Measurements from ENCODE around the gene ISG20.

Gene ISG20

DNA sequence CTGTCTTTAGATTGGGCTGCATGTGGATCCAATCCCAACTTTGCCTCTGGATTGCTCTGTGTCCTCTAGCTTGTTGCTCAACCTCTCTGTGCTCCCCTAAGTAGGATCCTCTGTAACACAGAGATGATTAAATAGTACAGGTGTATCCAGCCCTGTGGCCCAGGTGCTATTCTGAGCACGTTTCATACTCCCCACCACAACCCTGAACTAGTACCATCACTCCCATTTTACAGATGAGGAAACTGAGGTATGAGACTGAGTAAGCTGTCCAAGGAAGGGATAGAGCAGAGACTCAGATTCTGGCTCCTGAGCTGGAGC is 7.2 kb downstream of the ISG20 start:
- no peak overlapping the region for H3K4me3 ChIP-seq (replicated peaks; ENCODE audit: low read depth, low read length)
- DNase-seq (ENCODE audit: extremely low read depth, low read depth): no peak
- TF ChIP-seq, protein P1, sequence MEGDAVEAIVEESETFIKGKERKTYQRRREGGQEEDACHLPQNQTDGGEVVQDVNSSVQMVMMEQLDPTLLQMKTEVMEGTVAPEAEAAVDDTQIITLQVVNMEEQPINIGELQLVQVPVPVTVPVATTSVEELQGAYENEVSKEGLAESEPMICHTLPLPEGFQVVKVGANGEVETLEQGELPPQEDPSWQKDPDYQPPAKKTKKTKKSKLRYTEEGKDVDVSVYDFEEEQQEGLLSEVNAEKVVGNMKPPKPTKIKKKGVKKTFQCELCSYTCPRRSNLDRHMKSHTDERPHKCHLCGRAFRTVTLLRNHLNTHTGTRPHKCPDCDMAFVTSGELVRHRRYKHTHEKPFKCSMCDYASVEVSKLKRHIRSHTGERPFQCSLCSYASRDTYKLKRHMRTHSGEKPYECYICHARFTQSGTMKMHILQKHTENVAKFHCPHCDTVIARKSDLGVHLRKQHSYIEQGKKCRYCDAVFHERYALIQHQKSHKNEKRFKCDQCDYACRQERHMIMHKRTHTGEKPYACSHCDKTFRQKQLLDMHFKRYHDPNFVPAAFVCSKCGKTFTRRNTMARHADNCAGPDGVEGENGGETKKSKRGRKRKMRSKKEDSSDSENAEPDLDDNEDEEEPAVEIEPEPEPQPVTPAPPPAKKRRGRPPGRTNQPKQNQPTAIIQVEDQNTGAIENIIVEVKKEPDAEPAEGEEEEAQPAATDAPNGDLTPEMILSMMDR (IDR thresholded peaks at IDR 0.05; ENCODE audit: low read depth, low read length, missing control alignments): no peak

DNA sequence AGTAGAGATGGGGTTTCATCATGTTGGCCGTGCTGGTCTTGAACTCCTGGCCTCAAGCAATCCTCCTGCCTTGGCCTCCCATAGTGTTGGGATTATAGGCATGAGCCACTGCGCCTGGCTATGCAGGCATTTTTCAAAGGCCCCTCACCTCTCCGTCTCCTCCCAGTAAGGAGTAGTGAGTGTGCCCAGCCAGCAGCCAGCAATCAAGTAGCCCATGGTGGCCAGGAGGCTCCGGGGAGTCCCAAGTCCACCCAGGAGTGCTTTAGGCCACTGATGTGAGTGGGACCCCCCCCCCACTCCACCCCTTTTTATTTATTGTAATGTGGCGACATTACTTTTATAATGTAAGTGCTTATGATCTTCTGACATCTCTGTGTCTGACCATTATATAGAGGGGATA is 8.1 kb downstream of the ISG20 start:
- H3K4me3 ChIP-seq (replicated peaks; ENCODE audit: low read depth, low read length): no peak overlapping the region
- no peak for DNase-seq (ENCODE audit: extremely low read depth, low read depth)
- TF ChIP-seq, protein P1 (IDR thresholded peaks at IDR 0.05; ENCODE audit: low read depth, low read length, missing control alignments): no peak

DNA sequence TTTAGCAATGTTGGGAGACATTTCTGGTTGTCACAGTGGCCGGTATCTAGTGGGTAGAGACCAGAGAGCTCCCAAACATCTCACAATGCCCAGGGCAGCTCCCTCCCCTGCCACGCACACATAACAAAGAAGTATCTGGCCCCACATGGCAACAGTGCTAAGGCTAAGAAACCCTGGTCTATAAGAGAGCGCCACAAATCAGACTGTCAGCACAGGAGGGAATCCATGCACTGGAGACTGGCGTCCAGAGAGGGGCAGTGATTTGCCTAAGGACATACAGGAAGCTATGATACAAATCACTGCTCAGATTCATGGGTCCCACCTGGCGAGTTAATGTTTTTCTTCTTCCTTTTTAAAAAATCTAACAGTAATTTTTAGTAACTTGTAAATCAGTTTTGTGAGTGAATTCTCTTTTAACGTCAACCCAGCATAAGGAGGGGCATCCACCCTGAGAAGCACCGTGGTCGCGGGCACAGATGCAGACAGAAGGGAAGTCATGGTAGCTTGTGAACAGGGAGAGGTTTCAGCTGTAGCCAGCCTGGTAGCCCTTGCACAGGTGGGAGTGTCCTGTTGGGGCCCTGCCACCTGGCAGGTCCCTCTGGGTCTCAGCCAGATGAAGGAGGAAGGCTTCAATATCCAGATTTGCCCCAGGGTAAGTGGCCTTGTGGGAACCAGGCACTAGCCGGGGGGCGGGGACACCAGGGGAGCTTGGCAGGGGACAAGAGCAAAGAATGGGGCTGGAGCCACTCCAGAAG is 8.7 kb downstream of the ISG20 start:
- no peak for DNase-seq (ENCODE audit: extremely low read depth, low read depth)
- H3K4me3 ChIP-seq (replicated peaks; ENCODE audit: low read depth, low read length): no peak overlapping the region
- TF ChIP-seq, protein P1 (IDR thresholded peaks at IDR 0.05; ENCODE audit: low read depth, low read length, missing control alignments): no peak

DNA sequence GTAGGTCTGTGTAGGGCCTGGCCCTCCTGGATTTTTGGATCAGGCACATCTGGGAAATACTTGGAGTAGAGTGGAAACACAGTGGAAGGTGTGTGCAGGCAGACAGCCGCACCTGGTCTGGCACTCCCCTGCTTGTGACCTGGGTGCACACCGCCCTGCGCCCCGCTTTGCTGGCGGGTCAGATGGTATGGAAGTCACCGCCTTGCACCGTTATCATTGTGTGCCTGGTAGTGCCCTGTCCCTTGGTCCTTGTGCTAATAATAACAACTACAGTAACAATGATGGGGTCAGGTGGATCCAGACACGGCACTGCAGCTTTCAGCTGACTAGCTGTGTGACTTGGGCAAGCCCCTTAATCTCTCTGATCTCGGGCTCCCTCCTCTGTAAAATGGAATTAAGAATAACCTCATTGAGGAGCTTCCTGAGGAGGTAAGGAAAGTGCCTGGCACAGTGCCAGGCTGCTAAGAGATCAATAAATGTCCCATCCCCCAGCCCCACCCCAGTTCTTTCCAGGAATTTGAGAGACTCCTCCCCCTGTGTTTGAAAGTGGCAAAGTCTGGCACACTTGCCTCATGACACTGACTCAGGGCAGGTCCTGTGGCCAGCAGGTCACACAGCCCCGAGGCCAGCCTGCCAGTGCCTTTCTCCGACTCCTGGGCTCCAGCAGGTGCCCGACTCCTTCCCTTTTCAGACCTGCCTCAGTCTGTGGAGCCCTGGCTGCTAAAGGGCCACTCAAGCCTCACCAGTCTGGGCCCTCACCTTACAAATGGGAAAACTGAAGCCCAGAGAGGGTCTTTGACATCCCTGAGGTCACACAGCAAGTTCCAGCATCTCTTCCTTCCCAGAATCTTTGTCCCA is 9.8 kb downstream of the ISG20 start:
- TF ChIP-seq, protein P1 (IDR thresholded peaks at IDR 0.05; ENCODE audit: low read depth, low read length, missing control alignments): no peak
- H3K4me3 ChIP-seq (replicated peaks; ENCODE audit: low read depth, low read length): no peak overlapping the region
- DNase-seq (ENCODE audit: extremely low read depth, low read depth): no peak

DNA sequence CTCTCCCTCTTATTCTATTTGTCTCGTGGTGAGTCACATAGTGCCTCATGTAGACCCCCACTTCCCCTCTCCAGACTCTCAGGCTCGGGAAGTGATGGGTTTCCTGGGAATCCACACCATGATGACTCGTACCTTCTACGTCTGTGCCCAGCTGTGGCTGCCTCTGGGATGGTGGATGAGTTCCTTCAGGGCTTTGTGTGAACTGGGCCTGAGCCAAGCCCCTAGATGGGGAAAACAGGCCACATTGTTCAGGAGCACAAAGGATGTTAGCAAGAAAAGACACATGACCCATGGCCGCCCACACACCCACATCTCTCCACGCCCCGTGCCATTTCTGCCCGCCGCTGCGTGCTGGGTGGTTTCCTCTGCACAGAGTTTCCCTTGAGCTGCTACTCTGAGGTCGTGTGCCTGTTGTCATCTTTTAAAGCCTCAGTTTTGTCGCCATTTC is 10.5 kb downstream of the ISG20 start:
- TF ChIP-seq, protein P1 (IDR thresholded peaks at IDR 0.05; ENCODE audit: low read depth, low read length, missing control alignments): no peak
- no peak overlapping the region for H3K4me3 ChIP-seq (replicated peaks; ENCODE audit: low read depth, low read length)
- peak; percentile 74 for DNase-seq (ENCODE audit: extremely low read depth, low read depth)

DNA sequence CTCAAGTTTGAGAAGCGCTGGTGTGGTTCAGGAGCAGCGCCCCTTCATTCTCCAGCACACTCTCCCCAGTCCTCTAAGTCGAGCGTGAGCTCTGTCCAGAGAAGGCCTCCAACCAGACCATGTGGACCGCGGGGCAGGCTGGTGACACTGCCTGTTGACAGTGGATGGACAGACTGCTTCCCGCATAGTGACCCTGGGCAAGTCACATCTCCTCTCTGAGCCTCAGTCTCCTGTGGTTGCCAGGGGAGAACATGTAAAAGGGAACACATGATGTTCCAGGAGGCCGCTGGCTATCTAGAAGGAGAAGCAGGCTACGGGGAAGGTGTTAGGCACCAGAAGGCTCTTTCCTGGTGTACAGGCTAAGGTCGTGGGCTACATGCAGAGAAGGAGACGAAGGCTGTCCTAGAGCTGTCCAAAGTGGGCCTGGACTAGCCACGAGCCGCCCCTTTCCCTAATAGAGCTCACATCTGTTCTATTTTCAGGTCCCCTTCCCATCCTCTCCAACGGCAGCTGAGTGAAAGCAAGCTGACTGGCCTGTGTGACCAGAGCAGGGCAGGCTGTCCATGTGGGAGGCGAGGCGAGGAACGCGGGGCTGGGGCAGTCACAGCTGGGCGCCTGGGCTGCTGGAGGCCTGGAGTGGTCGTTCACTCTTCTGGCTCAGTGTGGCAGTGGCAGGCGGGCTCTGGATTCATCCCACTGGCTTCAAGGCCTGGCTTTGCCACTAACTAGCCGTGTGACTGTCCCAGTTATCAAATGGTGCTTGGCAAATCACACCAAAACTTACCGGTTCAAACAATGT is 11.1 kb downstream of the ISG20 start:
- no peak for DNase-seq (ENCODE audit: extremely low read depth, low read depth)
- TF ChIP-seq, protein P1 (IDR thresholded peaks at IDR 0.05; ENCODE audit: low read depth, low read length, missing control alignments): no peak
- H3K4me3 ChIP-seq (replicated peaks; ENCODE audit: low read depth, low read length): no peak overlapping the region

Data from HFF-Myc (cell line).